Coronary artery (tissue), 2 donors: ENCODE measurements around the gene TANGO6.

Source experiments
- DNase-seq: peaks from one replicate; pipeline ENCODE4 v3.0.0-alpha.2; 2017; ENCODE audit warnings: low spot score
- H3K27ac ChIP-seq, 2 donors: fragments of 200-600 bp; sonication (generic); one replicate each; pipeline ENCODE4 v1.5.1; 2016 to 2019
- H3K4me3 ChIP-seq: fragments of 200-600 bp; sonication (generic); 2 replicates; pipeline ENCODE4 v1.5.1; 2016; ENCODE audit warnings: mild to moderate bottlenecking, moderate library complexity
- TF ChIP-seq, protein P1 (sequence below): fragments of 200-600 bp; sonication (generic); IDR thresholded peaks from one replicate; pipeline ENCODE4 v1.5.1; 2019; ENCODE audit warnings: antibody characterized with exemption

TANGO6 gene

DNA sequence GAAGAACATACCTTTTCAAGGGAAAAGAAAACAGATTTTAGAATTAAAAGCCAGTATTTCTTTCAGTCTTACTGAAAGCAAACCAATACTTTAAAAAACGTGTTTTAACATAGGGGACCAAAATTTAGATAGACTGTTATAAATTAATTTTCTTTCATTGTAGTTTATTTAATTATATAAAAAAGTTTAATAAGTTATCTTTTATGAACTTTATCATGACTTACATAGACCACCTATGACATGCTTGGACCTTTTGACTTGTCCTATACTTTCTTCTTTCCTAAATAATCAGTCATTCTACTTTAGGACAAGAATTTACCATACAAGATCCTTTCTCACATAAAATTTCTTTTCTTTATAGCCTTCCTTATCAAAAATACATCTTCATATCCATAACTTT, 160.2 kb downstream of the TANGO6 start:
- DNase-seq = no peak
- TF ChIP-seq, protein P1, sequence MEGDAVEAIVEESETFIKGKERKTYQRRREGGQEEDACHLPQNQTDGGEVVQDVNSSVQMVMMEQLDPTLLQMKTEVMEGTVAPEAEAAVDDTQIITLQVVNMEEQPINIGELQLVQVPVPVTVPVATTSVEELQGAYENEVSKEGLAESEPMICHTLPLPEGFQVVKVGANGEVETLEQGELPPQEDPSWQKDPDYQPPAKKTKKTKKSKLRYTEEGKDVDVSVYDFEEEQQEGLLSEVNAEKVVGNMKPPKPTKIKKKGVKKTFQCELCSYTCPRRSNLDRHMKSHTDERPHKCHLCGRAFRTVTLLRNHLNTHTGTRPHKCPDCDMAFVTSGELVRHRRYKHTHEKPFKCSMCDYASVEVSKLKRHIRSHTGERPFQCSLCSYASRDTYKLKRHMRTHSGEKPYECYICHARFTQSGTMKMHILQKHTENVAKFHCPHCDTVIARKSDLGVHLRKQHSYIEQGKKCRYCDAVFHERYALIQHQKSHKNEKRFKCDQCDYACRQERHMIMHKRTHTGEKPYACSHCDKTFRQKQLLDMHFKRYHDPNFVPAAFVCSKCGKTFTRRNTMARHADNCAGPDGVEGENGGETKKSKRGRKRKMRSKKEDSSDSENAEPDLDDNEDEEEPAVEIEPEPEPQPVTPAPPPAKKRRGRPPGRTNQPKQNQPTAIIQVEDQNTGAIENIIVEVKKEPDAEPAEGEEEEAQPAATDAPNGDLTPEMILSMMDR = no peak
- no peak overlapping the region for H3K4me3 ChIP-seq
- no peak overlapping the region for H3K27ac ChIP-seq

DNA sequence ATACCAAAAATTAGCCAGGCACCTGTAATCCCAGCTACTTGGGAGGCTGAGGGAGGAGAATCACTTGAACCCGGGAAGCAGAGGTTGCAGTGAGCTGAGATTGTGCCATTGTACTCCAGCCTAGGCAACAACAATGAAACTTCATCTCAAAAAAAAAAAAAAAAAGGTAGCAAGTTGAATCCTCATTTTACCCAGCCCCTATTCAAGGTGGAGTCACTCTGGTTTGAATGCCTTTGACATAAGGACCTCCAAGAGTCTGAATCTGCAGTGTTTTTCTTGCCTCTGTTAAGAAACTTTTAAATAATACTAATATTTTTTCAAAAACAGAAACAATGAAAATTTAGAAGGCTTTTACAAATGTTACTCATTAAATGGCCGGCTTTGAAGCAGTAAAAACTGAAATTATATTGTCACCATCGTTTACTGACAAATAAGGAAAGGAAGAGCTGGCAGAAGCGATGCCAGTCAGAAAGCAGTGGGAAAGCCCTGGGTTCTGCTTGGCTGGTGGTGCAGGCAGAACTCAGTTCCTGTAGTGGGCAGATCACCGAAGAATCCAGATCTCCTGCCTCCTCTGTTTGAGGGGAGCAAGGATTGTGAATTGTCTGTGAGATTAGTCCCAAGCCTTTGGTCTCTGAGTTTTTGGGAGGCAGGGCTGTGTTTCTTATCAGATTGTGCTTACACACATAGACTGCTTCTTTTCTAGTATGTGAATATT, 162.5 kb downstream of the TANGO6 start:
- DNase-seq = no peak
- Histone ChIP-seq H3K4me3 (no peak overlapping the region), H3K27ac (no peak overlapping the region)
- TF ChIP-seq, protein P1 = no peak

DNA sequence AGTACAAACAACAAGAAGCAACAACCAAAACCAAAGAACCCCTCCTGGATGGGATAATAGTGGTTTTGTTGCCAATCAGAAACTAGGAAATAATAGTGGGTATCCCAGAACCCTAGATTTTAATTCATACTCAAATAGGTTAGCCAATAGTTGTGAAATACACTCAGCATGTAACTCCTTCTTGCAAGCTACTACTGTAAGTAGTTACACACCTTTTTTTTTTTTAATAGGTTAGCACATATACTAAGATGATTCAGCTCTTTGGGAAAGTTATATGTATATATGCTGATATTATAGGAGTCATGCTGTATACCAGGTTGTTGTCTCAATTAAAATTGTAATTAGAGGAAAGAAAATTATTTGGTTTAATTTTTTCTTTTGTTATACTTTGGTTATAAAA, 169.6 kb downstream of the TANGO6 start:
- Histone ChIP-seq H3K27ac (no peak overlapping the region), H3K4me3 (no peak overlapping the region)
- DNase-seq = no peak
- TF ChIP-seq, protein P1 = no peak

DNA sequence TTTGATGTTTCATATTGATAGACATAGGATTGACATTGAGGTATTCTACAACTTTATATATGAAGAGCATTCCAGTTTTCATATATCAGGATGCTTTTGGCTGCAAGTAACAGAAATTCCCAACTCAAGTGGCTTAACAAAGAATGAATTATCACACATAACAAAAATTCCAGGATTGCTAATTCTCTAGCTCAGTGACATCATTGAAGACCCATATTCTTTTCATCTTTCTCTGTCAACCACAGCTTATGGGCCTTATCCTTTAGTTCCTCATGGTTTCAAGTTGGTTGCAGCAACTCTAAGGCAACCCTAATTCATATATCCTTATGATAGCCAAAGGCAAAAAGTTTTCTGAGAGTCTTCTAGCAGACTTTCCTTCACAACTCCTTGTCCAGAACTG, 170.7 kb downstream of the TANGO6 start:
- no peak for DNase-seq
- Histone ChIP-seq H3K4me3 (no peak overlapping the region), H3K27ac (no peak overlapping the region)
- TF ChIP-seq, protein P1 = no peak

DNA sequence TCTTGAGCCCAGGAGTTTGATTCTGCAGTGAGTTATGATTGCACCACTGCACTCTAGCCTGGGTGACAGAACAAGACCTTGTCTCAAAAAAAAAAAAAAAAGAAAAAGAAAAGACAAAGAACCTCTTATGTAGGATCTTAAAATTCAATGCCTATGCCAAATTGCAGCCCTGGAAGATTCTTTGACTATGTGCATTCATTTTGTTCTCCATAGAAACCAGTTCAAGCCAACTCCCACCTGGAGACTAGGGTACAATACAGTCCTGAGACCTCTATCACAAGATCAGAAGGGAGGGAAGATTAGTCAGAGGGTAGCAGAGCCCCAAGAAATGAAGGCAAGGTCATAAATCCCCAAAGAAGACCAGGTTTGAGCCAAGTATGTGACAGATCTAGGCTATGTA, 171.5 kb downstream of the TANGO6 start:
- Histone ChIP-seq H3K4me3 (no peak overlapping the region), H3K27ac (no peak overlapping the region)
- TF ChIP-seq, protein P1 = no peak
- DNase-seq = no peak

DNA sequence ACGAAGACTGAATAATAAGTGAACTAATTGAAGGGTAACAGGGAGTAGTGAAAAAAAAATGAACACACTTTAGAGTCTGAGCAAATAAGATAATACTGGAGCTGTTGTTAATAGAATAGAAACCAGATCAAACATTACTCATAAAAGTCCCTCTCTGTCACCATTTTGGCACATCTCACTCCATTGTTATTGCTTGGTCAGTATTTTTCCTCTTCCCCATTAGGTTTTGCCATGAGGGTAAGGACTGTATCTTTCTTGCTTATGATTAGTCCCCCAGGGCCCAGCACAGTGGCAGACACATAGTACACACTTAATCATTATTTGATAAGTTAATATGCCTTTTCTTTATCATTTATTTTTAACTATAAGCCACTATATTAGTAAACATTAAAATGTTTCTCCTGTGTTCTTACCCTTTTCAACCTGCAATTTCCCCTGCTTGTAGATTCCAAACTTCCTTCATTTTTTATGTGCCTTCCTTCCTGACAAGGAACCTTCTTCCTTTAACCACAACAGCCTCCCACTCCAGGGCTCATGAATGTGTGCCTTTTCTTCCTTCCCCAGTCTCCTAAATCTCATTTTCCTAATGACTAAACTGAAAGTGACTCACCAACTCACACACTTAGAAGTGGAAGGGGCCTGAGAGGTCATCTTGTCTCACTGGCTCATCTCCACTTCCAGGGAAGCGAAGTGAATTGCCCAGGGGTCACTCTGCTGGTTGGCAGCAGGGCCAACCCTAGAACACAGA, 173.9 kb downstream of the TANGO6 start:
- Histone ChIP-seq H3K4me3 (no peak overlapping the region), H3K27ac (no peak overlapping the region)
- no peak for DNase-seq
- TF ChIP-seq, protein P1 = no peak

DNA sequence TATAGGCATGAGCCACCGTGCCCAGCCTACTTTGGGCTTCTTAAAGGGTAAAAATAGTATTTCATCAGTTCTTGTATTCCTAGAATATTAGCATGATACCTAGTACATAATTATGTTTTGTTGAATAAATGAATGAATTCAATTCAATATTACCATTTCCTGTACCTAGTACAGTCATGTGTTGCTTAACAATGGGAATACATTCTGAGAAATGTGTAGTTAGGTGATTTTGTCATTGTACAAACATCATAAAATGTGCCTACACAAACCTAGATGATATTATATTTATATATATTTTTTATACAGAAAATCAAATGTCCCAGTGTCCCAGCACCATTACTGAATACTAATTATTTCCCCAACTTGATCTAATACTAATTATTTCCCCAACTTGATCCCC, 176.5 kb downstream of the TANGO6 start:
- TF ChIP-seq, protein P1 = no peak
- no peak overlapping the region for H3K27ac ChIP-seq
- H3K4me3 ChIP-seq = no peak overlapping the region
- DNase-seq = no peak
